ENCODE measurements around the gene WDR46. TPM values are rescaled to one million over a fixed set of nuclear protein-coding genes. Genes with fewer than 3 reads are reported as not detected.

WDR46 gene
- total RNA-seq, 1 experiment from 2014 or later, result 90.6 TPM

DNA sequence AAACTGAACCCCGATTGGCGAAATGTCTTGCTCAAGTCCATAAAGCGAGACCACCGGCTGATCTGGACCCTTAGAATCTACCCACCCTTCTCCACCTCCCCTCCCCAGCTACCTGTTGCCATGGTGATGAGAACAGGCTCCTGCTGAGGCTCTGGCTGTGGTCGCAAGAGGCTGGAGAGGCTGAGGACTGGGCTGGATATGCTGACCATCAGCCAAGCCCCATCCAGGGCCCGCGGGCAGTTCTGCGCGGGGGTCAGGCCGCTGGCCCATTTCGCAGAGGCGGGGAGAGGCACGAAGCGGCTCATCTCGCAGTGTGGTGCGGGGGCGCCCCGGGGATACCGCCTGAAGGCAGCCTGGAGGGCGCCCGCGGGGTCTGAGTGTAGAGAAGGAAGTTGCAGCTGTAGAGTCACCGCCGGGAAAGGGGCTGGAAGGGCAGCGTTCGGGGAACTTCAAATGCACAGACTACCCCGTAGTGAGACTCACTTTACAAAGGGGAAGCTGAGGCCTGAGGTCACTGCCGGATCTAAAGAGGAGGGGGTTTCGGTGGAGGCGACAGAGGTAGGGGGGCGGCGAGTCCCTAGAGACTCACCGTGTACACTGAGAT, 24.2 kb upstream of the WDR46 start:
- TSS peak; percentile 66 for BruUV-seq (replicated peaks)
- no peaks in the 10 kb centered on the region for H3K27me3 ChIP-seq (ENCODE audit: insufficient read depth, low read length)
- ChIA-PET RAD21 (ENCODE audit: low non-redundant PET in 1 of 2, low total read pairs in 2 of 2, uncharacterized antibody in 2 of 2, unreplicated experiment in 2 of 2) (no interaction called here), CTCF (interaction anchor here (1.0 kb wide), 1 partner anchor 14 kb away, joined by 3 read pairs; the partner anchor contains the start of gene RGL2), POLR2A (no interaction called here)
- H3K4me3 ChIP-seq (replicated peaks in 1 of 2; ENCODE audit: low read depth in 1 of 2, low read length in 2 of 2), result peak overlapping the region; percentile 78 to 91
- H3K9ac ChIP-seq (ENCODE audit: low read length), result peak overlapping the region; percentile 92
- peaks cover 28% of the 10 kb centered on the region for H3K79me2 ChIP-seq (ENCODE audit: insufficient read depth, low read length)
- H4K20me1 ChIP-seq (ENCODE audit: insufficient read depth), result no peaks in the 10 kb centered on the region
- H3K27ac ChIP-seq (ENCODE audit: low read depth, low read length), result peak overlapping the region; percentile 89
- ATAC-seq (peak; percentile 3; the same call in 1 of the 2 replicates), DNase-seq (ENCODE audit: low read depth, low spot score) (no peak)
- H3K9me2 ChIP-seq (ENCODE audit: insufficient read depth), result no peaks in the 10 kb centered on the region
- peak overlapping the region; percentile 95 for H3K4me2 ChIP-seq (ENCODE audit: low read length)
- intact Hi-C loops (cut with micrococcal nuclease), result no loop called here
- H2AFZ ChIP-seq (ENCODE audit: low read depth, low read length, poor library complexity, severe bottlenecking), result no peak overlapping the region
- TF ChIP-seq RAD21 (IDR thresholded peaks at IDR 0.05; ENCODE audit: low read depth), result no peak
- no peak for TF ChIP-seq POLR2A (IDR thresholded peaks at IDR 0.05; ENCODE audit: borderline replicate concordance, extremely low read depth, insufficient read depth, insufficient read length)
- no peak for TF ChIP-seq SRF (IDR thresholded peaks at IDR 0.05; ENCODE audit: low read depth)
- no peak for TF ChIP-seq POLR2AphosphoS5 (IDR thresholded peaks at IDR 0.05; ENCODE audit: low read depth, low read length)
- TF ChIP-seq FOSL1 (IDR thresholded peaks at IDR 0.05; ENCODE audit: low read depth), result no peak
- no peak for TF ChIP-seq TCF7L2 (IDR thresholded peaks at IDR 0.05; ENCODE audit: borderline replicate concordance, extremely low read depth, insufficient read depth, insufficient read length)
- no peak for TF ChIP-seq JUND (IDR thresholded peaks at IDR 0.05)
- TF ChIP-seq EZH2phosphoT487 (IDR thresholded peaks at IDR 0.05; ENCODE audit: borderline replicate concordance), result no peak
- H3K36me3 ChIP-seq (ENCODE audit: control insufficient read depth in 1 of 2, insufficient read depth in 2 of 2, low read length in 2 of 2), result peaks cover 0 to 3% of the 10 kb centered on the region in 2 experiments; a peak in 1 of 4 replicates
- no peaks in the 10 kb centered on the region for H3K9me3 ChIP-seq (ENCODE audit: control insufficient read depth in 1 of 2, insufficient read depth in 1 of 2, low read depth in 1 of 2, low read length in 2 of 2)
- peaks cover 27 to 38% of the 10 kb centered on the region in 2 experiments for H3K4me1 ChIP-seq (ENCODE audit: control insufficient read depth in 1 of 2, insufficient read depth in 2 of 2, low read length in 2 of 2)

DNA sequence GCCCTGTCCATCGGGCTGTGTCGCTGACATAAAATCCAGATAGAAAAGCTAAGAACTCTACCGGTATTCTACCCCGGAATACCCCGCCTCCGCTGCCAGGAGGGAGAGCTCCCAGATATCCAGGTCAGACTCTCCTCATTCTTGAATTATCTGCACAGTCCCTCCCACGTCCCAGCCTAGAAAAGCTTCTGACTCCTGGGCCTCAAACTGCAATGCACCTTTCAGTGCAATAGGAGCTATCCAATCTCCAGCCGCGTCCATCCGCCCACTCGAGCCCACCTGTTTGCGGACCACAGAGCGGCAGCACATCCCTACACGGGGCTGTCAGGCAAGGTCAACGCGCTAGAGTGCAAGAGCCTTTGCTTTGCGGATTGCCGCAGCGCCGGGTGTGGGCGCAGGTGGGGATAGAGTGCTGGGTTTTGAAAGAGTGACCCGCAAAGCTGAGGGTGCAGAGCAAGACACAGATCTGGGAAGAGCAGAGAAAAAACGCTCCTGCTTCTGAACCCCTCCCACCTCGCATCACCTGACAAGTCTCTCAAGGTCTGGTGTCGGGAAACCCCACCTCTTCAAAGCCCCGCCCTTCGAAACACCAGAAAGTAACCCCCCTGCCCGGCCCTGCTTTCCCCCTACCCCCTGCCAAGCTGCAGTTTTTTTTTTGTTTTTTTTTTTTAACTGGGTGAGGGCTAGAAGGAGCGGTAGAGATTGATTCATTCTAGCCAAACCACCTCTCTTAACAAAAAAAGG, 23.5 kb upstream of the WDR46 start:
- intact Hi-C loops (cut with micrococcal nuclease), result no loop called here
- ATAC-seq (peak; percentile 47), DNase-seq (ENCODE audit: low read depth, low spot score) (peak; percentile 59)
- H3K9me3 ChIP-seq (ENCODE audit: control insufficient read depth in 1 of 2, insufficient read depth in 1 of 2, low read depth in 1 of 2, low read length in 2 of 2), result no peaks in the 10 kb centered on the region
- peak overlapping the region; percentile 89 for H3K27ac ChIP-seq (ENCODE audit: low read depth, low read length)
- no peak overlapping the region for H2AFZ ChIP-seq (ENCODE audit: low read depth, low read length, poor library complexity, severe bottlenecking)
- H3K27me3 ChIP-seq (ENCODE audit: insufficient read depth, low read length), result no peaks in the 10 kb centered on the region
- peak overlapping the region; percentile 95 for H3K4me2 ChIP-seq (ENCODE audit: low read length)
- H3K4me1 ChIP-seq (ENCODE audit: control insufficient read depth in 1 of 2, insufficient read depth in 2 of 2, low read length in 2 of 2), result peaks cover 27 to 35% of the 10 kb centered on the region in 2 experiments
- ChIA-PET RAD21 (ENCODE audit: low non-redundant PET in 1 of 2, low total read pairs in 2 of 2, uncharacterized antibody in 2 of 2, unreplicated experiment in 2 of 2) (no interaction called here), CTCF (interaction anchor here (1.0 kb wide), 1 partner anchor 13 kb away, joined by 3 read pairs; the partner anchor contains the start of gene RGL2), POLR2A (no interaction called here)
- H4K20me1 ChIP-seq (ENCODE audit: insufficient read depth), result no peaks in the 10 kb centered on the region
- no peaks in the 10 kb centered on the region for H3K9me2 ChIP-seq (ENCODE audit: insufficient read depth)
- H3K36me3 ChIP-seq (ENCODE audit: control insufficient read depth in 1 of 2, insufficient read depth in 2 of 2, low read length in 2 of 2), result peaks cover 0 to 3% of the 10 kb centered on the region in 2 experiments; a peak in 1 of 4 replicates
- BruUV-seq (replicated peaks), result no TSS peak
- H3K9ac ChIP-seq (ENCODE audit: low read length), result peak overlapping the region; percentile 92
- peaks cover 29% of the 10 kb centered on the region for H3K79me2 ChIP-seq (ENCODE audit: insufficient read depth, low read length)
- no peak for TF ChIP-seq CBX3 (IDR thresholded peaks at IDR 0.05; ENCODE audit: low read depth)
- no peak for TF ChIP-seq ZFX (IDR thresholded peaks at IDR 0.05)
- H3K4me3 ChIP-seq (replicated peaks in 1 of 2; ENCODE audit: low read depth in 1 of 2, low read length in 2 of 2), result peak overlapping the region; percentile 78 to 91

Measured in HCT116 (cell line).